A549 (cell line): ENCODE results near the gene PHACTR4.

Experiments used
- CEBPB ChIP-seq, 2 experiments: fragments of >200 bp in 1 of 2; sonication (Bioruptor Twin) in 1 of 2; formaldehyde crosslinking in 1 of 2; IDR thresholded peaks; 2 replicates each; pipeline ENCODE4 v1.6.1; 2012 to 2016
- EP300 ChIP-seq, 2 experiments: fragments of >200 bp; sonication (Bioruptor Twin); formaldehyde crosslinking; IDR thresholded peaks; 2 replicates in 1 of 2; 3 replicates in 1 of 2; pipeline ENCODE4 v1.6.1; 2016 to 2017
- ESRRA ChIP-seq: fragments of 150-350 bp; IDR thresholded peaks from 2 replicates; pipeline ENCODE4 v1.6.1; 2014; ENCODE audit warnings: mild to moderate bottlenecking, low read length, borderline replicate concordance
- HEYL ChIP-seq: fragments of 250-450 bp; sonication (Bioruptor Pico); IDR thresholded peaks from 2 replicates; pipeline ENCODE4 v1.8.0; 2021; ENCODE audit warnings: mild to moderate bottlenecking, moderate library complexity
- KDM5A ChIP-seq: fragments of 200-600 bp; sonication (generic); IDR thresholded peaks from 2 replicates; pipeline ENCODE4 v1.6.1; 2016; ENCODE audit warnings: antibody characterized with exemption, mild to moderate bottlenecking
- MAFK ChIP-seq: fragments of 450-650 bp; IDR thresholded peaks from 2 replicates; pipeline ENCODE4 v1.6.1; 2014; ENCODE audit not compliant: partially characterized antibody
- MAZ ChIP-seq: fragments of 150-350 bp; IDR thresholded peaks from 2 replicates; pipeline ENCODE4 v1.6.1; 2014; ENCODE audit warnings: antibody characterized with exemption, low read depth, low read length, borderline replicate concordance
- PHF8 ChIP-seq: fragments of 200-600 bp; sonication (generic); IDR thresholded peaks from 2 replicates; pipeline ENCODE4 v1.6.1; 2016; ENCODE audit warnings: low read depth, mild to moderate bottlenecking, antibody characterized with exemption, moderate library complexity, borderline replicate concordance
- POLR2A ChIP-seq: IDR thresholded peaks from 2 replicates; pipeline ENCODE4 v1.6.1; 2012; ENCODE audit warnings: mild to moderate bottlenecking, low read length
- REST ChIP-seq: fragments of 200-600 bp; sonication (generic); IDR thresholded peaks from 2 replicates; pipeline ENCODE4 v1.6.1; 2016; ENCODE audit warnings: antibody characterized with exemption, mild to moderate bottlenecking, moderate library complexity
- RFX5 ChIP-seq: fragments of 450-650 bp; IDR thresholded peaks from 2 replicates; pipeline ENCODE4 v1.7.1; 2014; ENCODE audit warnings: antibody characterized with exemption, mild to moderate bottlenecking, moderate library complexity
- TF ChIP-seq, protein P1 (sequence below): fragments of >200 bp; sonication (Bioruptor Twin); formaldehyde crosslinking; IDR thresholded peaks from 3 replicates; pipeline ENCODE4 v1.5.1; 2016
- TF ChIP-seq, protein P2 (sequence below): fragments of 250-450 bp; sonication (Bioruptor Pico); IDR thresholded peaks from 2 replicates; pipeline ENCODE4 v1.5.0; 2021; ENCODE audit warnings: mild to moderate bottlenecking, moderate library complexity, borderline replicate concordance

DNA sequence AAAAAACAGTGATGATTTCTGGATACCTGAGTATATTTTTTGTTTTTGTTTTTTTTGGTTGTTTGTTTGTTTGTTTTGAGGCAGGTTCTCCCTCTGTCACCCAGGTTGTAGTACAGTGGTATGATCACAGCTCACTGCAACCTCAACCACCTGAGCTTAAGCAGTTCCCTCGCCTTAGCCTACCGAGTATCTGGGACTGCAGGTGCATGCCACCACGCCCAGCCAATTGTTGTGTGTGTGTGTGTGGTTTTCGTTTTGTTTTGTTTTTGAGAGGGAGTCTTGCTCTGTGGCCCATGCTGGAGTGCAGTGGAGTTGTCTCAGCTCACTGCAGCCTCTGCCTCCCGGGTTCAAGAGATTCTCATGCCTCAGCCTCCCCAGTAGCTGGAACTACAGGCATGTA, 81.0 kb downstream of the PHACTR4 start:
- TF ChIP-seq POLR2A (no peak), RFX5 (no peak), HEYL (CRISPR knock-in tag) (no peak), ESRRA (no peak), EP300 (IDR thresholded peaks at IDR 0.05) (no peak), REST (no peak), PHF8 (no peak), CEBPB (IDR thresholded peaks at IDR 0.05) (no peak), KDM5A (no peak), MAFK (no peak), MAZ (no peak)
- TF ChIP-seq, protein P1, sequence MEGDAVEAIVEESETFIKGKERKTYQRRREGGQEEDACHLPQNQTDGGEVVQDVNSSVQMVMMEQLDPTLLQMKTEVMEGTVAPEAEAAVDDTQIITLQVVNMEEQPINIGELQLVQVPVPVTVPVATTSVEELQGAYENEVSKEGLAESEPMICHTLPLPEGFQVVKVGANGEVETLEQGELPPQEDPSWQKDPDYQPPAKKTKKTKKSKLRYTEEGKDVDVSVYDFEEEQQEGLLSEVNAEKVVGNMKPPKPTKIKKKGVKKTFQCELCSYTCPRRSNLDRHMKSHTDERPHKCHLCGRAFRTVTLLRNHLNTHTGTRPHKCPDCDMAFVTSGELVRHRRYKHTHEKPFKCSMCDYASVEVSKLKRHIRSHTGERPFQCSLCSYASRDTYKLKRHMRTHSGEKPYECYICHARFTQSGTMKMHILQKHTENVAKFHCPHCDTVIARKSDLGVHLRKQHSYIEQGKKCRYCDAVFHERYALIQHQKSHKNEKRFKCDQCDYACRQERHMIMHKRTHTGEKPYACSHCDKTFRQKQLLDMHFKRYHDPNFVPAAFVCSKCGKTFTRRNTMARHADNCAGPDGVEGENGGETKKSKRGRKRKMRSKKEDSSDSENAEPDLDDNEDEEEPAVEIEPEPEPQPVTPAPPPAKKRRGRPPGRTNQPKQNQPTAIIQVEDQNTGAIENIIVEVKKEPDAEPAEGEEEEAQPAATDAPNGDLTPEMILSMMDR = no peak
- TF ChIP-seq, protein P2, sequence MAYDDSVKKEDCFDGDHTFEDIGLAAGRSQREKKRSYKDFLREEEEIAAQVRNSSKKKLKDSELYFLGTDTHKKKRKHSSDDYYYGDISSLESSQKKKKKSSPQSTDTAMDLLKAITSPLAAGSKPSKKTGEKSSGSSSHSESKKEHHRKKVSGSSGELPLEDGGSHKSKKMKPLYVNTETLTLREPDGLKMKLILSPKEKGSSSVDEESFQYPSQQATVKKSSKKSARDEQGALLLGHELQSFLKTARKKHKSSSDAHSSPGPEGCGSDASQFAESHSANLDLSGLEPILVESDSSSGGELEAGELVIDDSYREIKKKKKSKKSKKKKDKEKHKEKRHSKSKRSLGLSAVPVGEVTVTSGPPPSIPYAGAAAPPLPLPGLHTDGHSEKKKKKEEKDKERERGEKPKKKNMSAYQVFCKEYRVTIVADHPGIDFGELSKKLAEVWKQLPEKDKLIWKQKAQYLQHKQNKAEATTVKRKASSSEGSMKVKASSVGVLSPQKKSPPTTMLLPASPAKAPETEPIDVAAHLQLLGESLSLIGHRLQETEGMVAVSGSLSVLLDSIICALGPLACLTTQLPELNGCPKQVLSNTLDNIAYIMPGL = no peak
